Activated CD4-positive, alpha-beta memory T cell treated with anti-CD3 and anti-CD28 coated beads for 36 hours (primary cell): ENCODE measurements around the gene SNX8. TPM values are rescaled to one million over a fixed set of nuclear protein-coding genes. Genes with fewer than 3 reads are reported as not detected.

Experiments used
- CTCF ChIA-PET: fragments of 350-600 bp; sonication (Branson Sonifier 250); formaldehyde crosslinking; loops from one replicate; lab custom pipeline; 2021; ENCODE audit warnings: antibody characterized with exemption, inconsistent platforms; lab: Charles Lee
- POLR2A ChIA-PET: fragments of 350-600 bp; sonication (Branson Sonifier 250); formaldehyde crosslinking; loops from one replicate; lab custom pipeline; 2021; ENCODE audit warnings: antibody characterized with exemption; lab: Charles Lee
- DNase-seq: peaks from one replicate; pipeline ENCODE4 v3.0.0-alpha.2; 2020
- H3K27ac Mint-ChIP-seq: one replicate; pipeline ENCODE4 v1.8.0; 2021; ENCODE audit warnings: mixed read lengths
- H3K27me3 Mint-ChIP-seq: one replicate; pipeline ENCODE4 v1.8.0; 2021; ENCODE audit warnings: mixed read lengths
- H3K36me3 Mint-ChIP-seq: one replicate; pipeline ENCODE4 v1.8.0; 2021; ENCODE audit warnings: mixed read lengths
- H3K4me1 Mint-ChIP-seq: one replicate; pipeline ENCODE4 v1.8.0; 2021; ENCODE audit warnings: low read depth, mixed read lengths
- H3K4me3 Mint-ChIP-seq: one replicate; pipeline ENCODE4 v1.8.0; 2021; ENCODE audit warnings: mild to moderate bottlenecking, mixed read lengths
- H3K9me3 Mint-ChIP-seq: one replicate; pipeline ENCODE4 v1.8.0; 2021; ENCODE audit warnings: mixed read lengths
- intact Hi-C: fragments of 100-400 bp; cut with micrococcal nuclease; formaldehyde crosslinking; loops from one replicate; pipeline ENCODE4 v1.15.1; 2023
- total RNA-seq, 2 experiments: library from RNA; stranded (reverse); gene quantifications; one replicate each; pipeline ENCODE4 v1.2.3, GENCODE V29; 2021

Gene SNX8
- total RNA-seq, 2 experiments from 2014 or later, result 35.4 to 40.2 TPM

DNA sequence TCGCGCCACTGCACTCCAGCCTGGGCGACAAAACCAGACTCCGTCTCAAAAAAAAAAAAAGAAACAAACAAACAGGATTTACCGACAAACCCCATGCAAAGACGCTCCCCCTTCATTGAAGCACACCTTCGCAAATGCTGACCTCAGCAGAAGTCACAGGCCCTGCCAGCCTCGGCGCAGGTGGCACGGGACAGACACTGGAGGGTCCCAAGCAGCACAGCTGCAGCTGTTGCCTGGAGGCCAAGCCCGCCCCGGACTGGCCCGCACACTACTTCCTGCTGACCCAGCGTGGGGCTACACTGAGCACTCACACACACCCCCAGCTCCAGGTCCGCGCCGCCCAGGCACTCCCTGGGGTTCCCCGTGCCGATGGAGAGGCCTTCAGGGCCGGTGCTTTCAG lies 31.2 kb downstream of the SNX8 start:
- CTCF ChIA-PET, result no interaction called here

DNA sequence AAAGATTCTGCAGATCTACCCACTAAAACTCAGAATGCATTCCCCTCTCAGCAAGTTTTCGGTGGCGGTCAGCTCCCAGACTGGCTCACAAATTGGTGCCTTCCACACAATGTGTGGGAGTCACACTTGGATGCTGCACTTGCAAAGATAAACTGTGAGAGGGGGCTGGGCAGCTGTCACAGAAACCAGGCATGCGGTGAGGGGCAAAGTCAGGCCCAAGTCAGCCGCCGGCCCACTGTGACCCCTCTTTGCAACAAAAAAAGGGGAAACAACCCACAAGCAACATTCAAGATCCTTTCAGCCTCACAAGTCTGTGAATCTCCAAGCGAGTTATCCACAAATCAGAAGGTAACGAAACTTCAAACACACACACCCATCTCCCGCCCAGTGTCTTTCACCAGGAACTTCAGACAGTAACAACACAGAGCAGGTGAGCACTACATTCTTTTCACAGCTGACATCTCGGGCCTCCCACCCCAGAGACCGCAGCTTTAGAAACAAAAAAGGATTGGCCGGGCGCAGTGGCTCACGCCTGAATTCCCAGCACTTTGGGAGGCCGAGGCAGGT lies 32.0 kb downstream of the SNX8 start:
- H3K9me3 Mint-ChIP-seq, result no peaks in the 10 kb centered on the region
- intact Hi-C loops, result no loop called here
- no peak for DNase-seq
- H3K4me1 Mint-ChIP-seq, result no peaks in the 10 kb centered on the region
- no peaks in the 10 kb centered on the region for H3K27me3 Mint-ChIP-seq
- ChIA-PET POLR2A (no interaction called here), CTCF (no interaction called here)
- H3K36me3 Mint-ChIP-seq, result no peaks in the 10 kb centered on the region
- H3K27ac Mint-ChIP-seq, result no peak overlapping the region
- H3K4me3 Mint-ChIP-seq, result no peak overlapping the region

More for the DNA sequence above, 31.2 kb downstream of the SNX8 start:
- Mint-ChIP-seq H3K27ac (no peak overlapping the region), H3K4me1 (no peaks in the 10 kb centered on the region), H3K36me3 (no peaks in the 10 kb centered on the region), H3K4me3 (no peak overlapping the region), H3K27me3 (no peaks in the 10 kb centered on the region), H3K9me3 (no peaks in the 10 kb centered on the region)
- DNase-seq, result no peak
- intact Hi-C loops, result no loop called here
- POLR2A ChIA-PET, result no interaction called here

DNA sequence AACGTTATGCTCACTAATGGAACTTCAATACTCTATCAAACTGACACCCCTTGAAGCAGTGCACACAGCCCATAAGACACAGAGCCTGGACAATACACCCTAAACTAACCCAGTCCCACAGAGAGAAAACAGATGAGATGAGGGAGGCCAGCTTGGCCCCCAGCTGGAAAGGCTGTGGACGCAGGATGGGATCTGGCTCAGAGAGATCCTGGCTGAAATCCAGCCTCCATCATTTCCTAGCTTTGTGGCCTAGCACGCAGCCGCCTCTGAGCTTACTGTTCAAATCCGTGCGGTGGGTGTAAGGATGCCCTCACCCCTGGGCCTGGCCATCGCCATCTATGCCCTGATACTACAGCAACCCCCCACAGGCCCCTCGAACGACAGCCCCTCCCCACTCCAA lies 32.7 kb downstream of the SNX8 start:
- intact Hi-C loops, result no loop called here
- DNase-seq, result no peak
- Mint-ChIP-seq H3K27ac (no peak overlapping the region), H3K9me3 (no peaks in the 10 kb centered on the region), H3K36me3 (peaks cover 4% of the 10 kb centered on the region), H3K4me3 (no peak overlapping the region), H3K27me3 (no peaks in the 10 kb centered on the region), H3K4me1 (no peaks in the 10 kb centered on the region)
- POLR2A ChIA-PET, result no interaction called here
- CTCF ChIA-PET, result interaction anchor here (0.5 kb wide), 1 partner anchor 440 kb away, joined by 3 read pairs; no protein-coding TSS in a partner anchor

DNA sequence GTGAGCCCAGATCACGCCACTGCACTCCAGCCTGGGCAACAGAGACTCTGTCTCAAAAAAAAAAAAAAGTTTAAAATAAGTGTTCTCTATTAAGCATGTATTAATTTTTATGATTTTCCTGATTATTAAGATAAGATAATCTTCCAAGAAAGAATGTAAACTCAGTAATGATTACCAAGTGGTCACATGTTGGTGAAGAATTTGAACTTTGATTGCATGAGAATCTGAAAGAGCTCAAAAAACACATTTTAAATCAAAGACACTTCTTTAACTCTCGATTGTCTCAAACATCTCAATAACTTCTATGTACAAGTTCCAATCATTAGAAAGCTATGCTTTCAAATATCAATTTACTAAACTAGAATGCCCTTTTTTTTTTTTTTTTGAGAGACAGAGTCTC lies 33.8 kb downstream of the SNX8 start:
- intact Hi-C loops, result no loop called here
- POLR2A ChIA-PET, result no interaction called here
- CTCF ChIA-PET, result interaction anchor here (0.7 kb wide), 2 partner anchors 9 to 186 kb away, joined by 4 to 5 read pairs; no protein-coding TSS in a partner anchor
- no peak for DNase-seq
- Mint-ChIP-seq H3K36me3 (peaks cover 4% of the 10 kb centered on the region), H3K27ac (no peak overlapping the region), H3K9me3 (no peaks in the 10 kb centered on the region), H3K4me3 (no peak overlapping the region), H3K4me1 (no peaks in the 10 kb centered on the region), H3K27me3 (no peaks in the 10 kb centered on the region)

DNA sequence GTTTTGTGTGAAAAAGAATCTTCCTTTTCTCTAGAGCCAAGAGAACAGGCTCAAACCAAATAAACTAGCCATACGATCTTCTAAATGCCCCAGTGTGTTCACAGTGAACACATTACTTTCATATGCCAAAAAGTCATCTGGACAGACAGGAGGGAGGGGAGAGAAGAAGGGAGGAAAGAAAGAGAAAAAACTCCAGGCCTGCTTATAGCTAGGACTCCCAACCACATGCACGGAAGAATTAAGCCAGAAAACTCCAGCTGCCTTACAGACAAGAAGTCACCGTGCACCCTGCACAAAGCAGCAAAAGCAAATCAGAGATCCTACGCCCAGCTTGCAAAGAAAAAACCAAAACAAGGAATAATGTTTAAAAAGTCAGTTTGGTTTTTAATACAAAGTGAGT lies 34.3 kb downstream of the SNX8 start:
- H3K4me1 Mint-ChIP-seq, result no peaks in the 10 kb centered on the region
- POLR2A ChIA-PET, result no interaction called here
- H3K27me3 Mint-ChIP-seq, result no peaks in the 10 kb centered on the region
- no peak overlapping the region for H3K27ac Mint-ChIP-seq
- CTCF ChIA-PET, result no interaction called here
- DNase-seq, result no peak
- peaks cover 4% of the 10 kb centered on the region for H3K36me3 Mint-ChIP-seq
- no peak overlapping the region for H3K4me3 Mint-ChIP-seq
- H3K9me3 Mint-ChIP-seq, result no peaks in the 10 kb centered on the region
- intact Hi-C loops, result no loop called here

DNA sequence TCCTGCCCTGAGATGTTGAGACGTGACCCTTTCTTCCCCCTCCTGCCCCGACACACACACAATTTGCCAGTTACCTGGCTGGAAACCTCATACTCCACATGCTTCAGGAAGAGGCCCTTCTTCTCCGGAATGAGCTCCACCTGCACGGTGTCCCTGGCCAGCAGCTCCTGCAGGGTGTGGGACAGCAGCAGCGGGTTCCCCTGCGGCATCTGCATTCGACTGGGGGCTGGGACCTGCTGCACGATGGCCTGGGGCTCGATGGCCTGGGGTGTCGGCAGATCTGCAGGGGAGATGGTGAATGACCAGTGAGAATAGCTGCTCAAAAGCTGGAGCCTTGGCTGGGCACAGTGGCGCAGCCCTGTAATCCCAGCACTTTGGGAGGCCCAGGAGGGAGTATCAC lies 36.2 kb downstream of the SNX8 start:
- H3K4me1 Mint-ChIP-seq, result no peaks in the 10 kb centered on the region
- no peak for DNase-seq
- H3K27me3 Mint-ChIP-seq, result no peaks in the 10 kb centered on the region
- H3K4me3 Mint-ChIP-seq, result no peak overlapping the region
- H3K36me3 Mint-ChIP-seq, result peaks cover 4% of the 10 kb centered on the region
- no peaks in the 10 kb centered on the region for H3K9me3 Mint-ChIP-seq
- POLR2A ChIA-PET, result no interaction called here
- H3K27ac Mint-ChIP-seq, result no peak overlapping the region
- intact Hi-C loops, result no loop called here
- CTCF ChIA-PET, result no interaction called here

DNA sequence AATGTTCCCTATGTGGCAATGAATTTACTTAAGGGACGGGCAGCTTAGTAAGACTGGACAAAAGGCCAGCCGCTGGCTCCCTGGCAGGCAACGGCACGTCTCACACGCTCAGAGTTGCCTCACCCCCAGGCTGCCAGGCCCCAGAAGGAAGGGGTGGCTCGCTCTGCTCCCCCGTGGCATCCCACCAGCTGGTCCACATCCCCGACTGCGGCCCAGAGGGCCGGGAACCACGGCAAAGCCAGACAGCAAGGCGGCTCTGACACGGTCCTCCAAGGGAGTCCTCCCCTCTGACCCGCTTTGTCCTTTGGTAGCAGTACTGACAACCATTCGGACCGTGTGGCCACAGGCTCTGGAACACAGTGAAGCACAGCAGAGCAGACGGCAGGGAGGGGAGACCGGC lies 38.1 kb downstream of the SNX8 start:
- Mint-ChIP-seq H3K36me3 (peaks cover 6% of the 10 kb centered on the region), H3K4me1 (no peaks in the 10 kb centered on the region), H3K9me3 (no peaks in the 10 kb centered on the region), H3K27ac (no peak overlapping the region), H3K27me3 (no peaks in the 10 kb centered on the region), H3K4me3 (no peak overlapping the region)
- ChIA-PET POLR2A (no interaction called here), CTCF (no interaction called here)
- intact Hi-C loops, result no loop called here
- no peak for DNase-seq

DNA sequence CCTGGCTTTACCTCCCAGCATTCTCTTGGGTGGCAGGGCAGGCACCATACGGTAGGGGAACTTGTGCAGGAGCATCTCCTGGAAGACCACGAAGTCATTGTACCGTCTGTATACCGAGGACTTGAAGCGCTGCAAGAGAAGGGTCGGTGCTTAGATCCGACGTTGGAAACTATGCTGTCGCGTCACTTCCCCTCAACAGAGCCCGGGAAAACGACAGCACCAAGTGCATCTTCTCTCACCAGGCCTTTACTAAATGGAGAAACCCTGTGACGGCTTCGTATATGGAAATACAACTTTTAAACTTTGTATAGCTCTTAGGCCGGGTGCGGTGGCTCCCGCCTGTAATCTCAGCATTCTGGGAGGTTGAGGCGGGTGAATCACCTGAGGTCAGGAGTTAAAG lies 39.1 kb downstream of the SNX8 start:
- Mint-ChIP-seq H3K4me3 (no peak overlapping the region), H3K27ac (no peak overlapping the region), H3K36me3 (peaks cover 6% of the 10 kb centered on the region), H3K9me3 (no peaks in the 10 kb centered on the region), H3K4me1 (no peaks in the 10 kb centered on the region), H3K27me3 (no peaks in the 10 kb centered on the region)
- no peak for DNase-seq
- ChIA-PET CTCF (no interaction called here), POLR2A (no interaction called here)
- intact Hi-C loops, result no loop called here

DNA sequence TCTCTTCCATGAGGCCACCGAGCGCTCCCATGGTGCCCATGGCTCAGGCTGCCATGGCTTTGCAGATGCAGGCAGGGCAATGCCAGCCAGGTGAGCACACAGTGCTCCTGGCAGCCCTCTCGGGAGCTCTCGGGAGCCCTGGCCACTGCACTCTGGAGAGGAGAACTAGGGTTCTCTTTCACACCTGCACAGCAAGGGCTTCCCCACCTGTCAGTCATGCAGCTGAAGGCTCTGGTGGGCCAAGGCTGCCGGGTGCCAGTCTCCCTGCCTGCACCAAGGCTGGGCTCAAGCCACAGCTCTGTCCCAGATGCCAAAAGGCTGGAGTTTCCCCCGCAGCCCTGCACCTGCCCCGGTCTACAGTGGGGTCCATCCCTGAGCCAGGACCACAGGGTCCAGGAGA lies 39.6 kb downstream of the SNX8 start:
- ChIA-PET POLR2A (no interaction called here), CTCF (no interaction called here)
- Mint-ChIP-seq H3K4me3 (no peak overlapping the region), H3K27me3 (no peaks in the 10 kb centered on the region), H3K36me3 (peaks cover 6% of the 10 kb centered on the region), H3K27ac (no peak overlapping the region), H3K4me1 (no peaks in the 10 kb centered on the region), H3K9me3 (no peaks in the 10 kb centered on the region)
- intact Hi-C loops, result no loop called here
- no peak for DNase-seq

DNA sequence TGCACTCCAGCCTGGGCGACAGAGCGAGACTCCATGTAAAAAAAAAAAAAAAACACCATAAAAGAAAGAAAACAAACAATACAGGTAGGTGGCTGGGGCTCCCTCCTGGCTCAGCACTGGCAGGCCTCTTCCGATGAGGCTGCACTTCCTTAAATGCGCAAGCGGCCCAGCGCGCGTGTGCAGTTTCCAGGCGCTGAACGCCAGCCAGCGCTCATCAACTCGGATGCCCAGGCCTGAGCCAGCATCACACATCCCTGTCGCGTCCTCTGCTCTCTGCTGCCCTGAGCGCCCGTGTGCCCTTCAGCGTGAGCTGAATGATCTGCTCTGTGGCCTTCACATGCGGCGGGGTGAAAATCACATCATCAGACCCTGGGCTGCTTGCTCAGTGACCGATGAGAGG lies 40.4 kb downstream of the SNX8 start:
- Mint-ChIP-seq H3K4me3 (no peak overlapping the region), H3K36me3 (peaks cover 8% of the 10 kb centered on the region), H3K4me1 (no peaks in the 10 kb centered on the region), H3K27ac (no peak overlapping the region), H3K9me3 (no peaks in the 10 kb centered on the region), H3K27me3 (no peaks in the 10 kb centered on the region)
- ChIA-PET CTCF (no interaction called here), POLR2A (no interaction called here)
- intact Hi-C loops, result no loop called here
- DNase-seq, result no peak

DNA sequence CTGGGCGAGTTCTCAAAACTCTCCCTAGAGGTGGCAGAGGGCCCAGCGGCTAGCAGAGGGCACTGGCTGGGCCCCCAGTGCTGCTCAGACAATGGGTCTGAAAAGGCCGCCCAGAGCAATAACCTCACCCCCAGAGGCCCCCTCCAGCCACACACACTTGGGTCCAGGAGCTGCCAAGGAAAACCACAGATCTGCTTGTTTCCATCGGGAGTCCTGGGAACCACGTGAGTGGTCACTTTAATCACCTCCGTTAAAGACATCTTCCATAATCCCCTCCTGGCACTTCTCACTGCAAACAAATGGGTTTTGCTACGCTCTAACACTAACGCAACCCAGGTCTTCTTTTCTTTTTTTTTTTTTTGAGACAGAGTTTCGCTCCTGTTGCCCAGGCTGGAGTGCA lies 42.2 kb downstream of the SNX8 start:
- ChIA-PET POLR2A (no interaction called here), CTCF (no interaction called here)
- H3K27me3 Mint-ChIP-seq, result no peaks in the 10 kb centered on the region
- H3K4me3 Mint-ChIP-seq, result no peak overlapping the region
- no peaks in the 10 kb centered on the region for H3K4me1 Mint-ChIP-seq
- DNase-seq, result no peak
- no peaks in the 10 kb centered on the region for H3K9me3 Mint-ChIP-seq
- no peak overlapping the region for H3K27ac Mint-ChIP-seq
- H3K36me3 Mint-ChIP-seq, result peaks cover 7% of the 10 kb centered on the region
- intact Hi-C loops, result no loop called here

DNA sequence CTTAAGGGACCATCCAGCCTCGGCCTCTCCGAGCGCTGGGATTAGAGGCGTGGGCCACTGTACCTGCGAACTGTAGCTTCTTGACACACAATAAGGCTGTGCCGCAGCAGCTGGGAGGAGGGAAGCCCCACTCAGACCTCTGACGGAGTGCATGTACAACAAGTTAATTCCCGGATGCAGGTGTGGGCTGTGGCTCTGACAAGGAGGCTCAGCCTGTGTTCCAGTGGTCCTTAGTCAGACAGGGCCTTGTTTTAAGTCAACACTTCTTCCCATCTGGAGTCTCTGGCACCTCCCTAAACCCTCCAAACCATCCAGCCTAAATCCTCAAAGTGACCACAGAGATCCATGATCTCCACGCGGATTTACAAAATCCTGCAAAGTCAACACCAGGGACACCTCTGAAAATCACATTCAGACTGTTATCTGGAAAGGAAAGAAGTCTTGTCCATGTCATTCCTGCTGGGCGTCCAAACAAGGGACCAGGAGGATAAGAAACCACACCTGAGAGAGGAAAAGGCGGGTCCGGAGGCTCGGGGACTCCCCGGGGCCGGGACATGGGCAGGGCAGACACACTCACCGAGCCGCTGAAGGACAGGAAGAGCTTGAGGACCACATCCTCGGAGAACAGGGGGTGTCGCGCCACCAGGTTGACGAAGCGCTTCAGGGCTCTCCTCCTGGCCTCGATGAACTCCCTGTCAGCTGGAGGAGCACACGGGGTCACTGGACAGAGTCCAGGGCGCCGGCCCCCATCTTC lies 42.8 kb downstream of the SNX8 start:
- peaks cover 4% of the 10 kb centered on the region for H3K36me3 Mint-ChIP-seq
- no peaks in the 10 kb centered on the region for H3K4me1 Mint-ChIP-seq
- no peaks in the 10 kb centered on the region for H3K9me3 Mint-ChIP-seq
- no peak overlapping the region for H3K4me3 Mint-ChIP-seq
- CTCF ChIA-PET, result no interaction called here
- intact Hi-C loops, result no loop called here
- no peak for DNase-seq
- no peak overlapping the region for H3K27ac Mint-ChIP-seq
- H3K27me3 Mint-ChIP-seq, result no peaks in the 10 kb centered on the region
- POLR2A ChIA-PET, result no interaction called here

DNA sequence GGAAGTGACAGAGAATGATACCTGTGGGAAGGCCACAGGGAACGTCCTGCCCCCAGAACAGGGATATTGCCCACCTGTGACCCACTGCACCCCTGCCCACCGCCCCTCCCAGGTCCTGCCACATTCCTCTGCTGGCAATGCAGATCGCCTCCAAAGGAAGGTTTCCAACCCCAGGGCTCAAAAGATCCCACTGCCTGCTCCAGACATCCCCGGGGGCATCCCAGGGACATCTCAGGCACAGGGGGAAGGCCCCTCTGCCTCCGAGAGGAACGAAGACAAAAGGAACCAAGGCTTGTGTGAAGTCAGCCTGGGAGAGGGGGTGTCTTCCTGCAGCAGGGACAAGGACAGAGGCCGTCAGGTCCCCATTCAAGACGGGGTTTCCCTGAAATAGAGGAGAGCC lies 43.7 kb downstream of the SNX8 start:
- H3K9me3 Mint-ChIP-seq, result no peaks in the 10 kb centered on the region
- ChIA-PET CTCF (no interaction called here), POLR2A (no interaction called here)
- no peak overlapping the region for H3K27ac Mint-ChIP-seq
- H3K4me1 Mint-ChIP-seq, result no peaks in the 10 kb centered on the region
- intact Hi-C loops, result no loop called here
- no peak overlapping the region for H3K4me3 Mint-ChIP-seq
- DNase-seq, result no peak
- peaks cover 4% of the 10 kb centered on the region for H3K36me3 Mint-ChIP-seq
- H3K27me3 Mint-ChIP-seq, result no peaks in the 10 kb centered on the region
